HG03103 (cell line): ENCODE data around the gene OR51B5.
"Not testable (repeated sequence)": the region's sequence is repeated elsewhere in the genome, so short reads cannot be mapped to it uniquely, and the experiment has no call there.

Source experiments
- ATAC-seq: cut with Tn5 transposase; IDR thresholded peaks from one replicate; pipeline ENCODE4 v1.9.1; 2021; ENCODE audit warnings: low read depth; ENCODE audit not compliant: unreplicated experiment

OR51B5 gene

GRCh38 chr11:5337253-5337652 is 6.1 kb downstream of the OR51B5 start:
- not testable (repeated sequence) for ATAC-seq

DNA sequence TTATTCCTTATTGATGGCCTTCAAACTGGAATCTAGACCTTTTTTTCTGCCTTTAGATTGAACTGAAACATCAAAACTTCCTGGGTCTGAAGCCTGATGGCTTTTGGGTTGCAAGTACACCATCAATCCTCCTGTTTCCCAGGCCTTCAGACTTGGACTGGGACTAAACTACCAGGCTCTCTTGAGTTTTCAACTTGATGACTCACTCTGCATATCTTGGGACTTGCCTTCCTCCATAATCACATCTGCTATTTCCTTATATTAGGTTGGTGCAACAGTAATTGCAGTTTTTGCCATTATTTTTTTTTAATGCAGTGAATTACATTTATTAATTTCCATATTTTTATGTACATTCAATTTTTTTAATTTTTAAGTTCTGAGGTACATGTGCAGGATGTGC is 7.0 kb downstream of the OR51B5 start:
- ATAC-seq: no peak

DNA sequence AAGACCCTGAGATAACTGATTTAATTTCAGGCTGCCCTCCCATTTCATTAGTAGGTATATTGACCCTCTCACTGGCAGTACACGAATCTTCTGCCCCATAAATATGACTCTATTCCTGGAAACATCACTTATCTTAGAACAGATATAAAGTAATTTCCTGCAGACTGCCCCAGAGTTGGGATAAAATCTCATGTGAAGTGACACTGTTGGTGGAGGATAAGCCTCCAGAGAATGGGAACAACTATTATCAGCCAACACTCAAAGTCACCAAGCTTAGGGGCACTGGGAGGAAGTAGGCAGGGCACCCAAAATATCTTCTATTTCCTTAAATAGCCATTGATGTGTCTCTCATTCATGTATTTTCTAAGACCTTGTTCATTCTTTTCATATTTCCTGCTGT is 8.2 kb downstream of the OR51B5 start:
- no peak for ATAC-seq

DNA sequence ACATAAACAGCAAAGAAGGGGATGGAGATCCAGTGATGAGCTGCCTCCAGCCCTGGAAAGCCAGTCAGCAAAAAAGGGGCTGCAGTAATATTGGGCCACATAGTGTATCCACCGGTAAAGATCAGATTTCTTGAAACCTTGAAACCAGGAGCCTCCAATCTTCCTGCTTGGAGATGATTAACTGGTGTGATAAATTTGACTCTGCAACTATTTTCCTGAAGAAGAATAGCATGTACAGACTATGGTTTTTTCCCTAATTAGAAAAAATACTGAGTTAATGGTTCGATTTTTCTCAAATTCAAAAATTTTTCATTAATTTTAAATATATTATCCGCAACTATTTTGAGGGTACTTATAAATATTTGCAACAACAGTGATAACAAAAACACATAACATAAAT is 19.1 kb downstream of the OR51B5 start, which contains the start of gene OR51B2:
Gene OR51B2 (minus strand): TSS at position 101 of the 400 bp plus-strand sequence. CDS start 0 bp downstream, at position 101.
- no peak for ATAC-seq

DNA sequence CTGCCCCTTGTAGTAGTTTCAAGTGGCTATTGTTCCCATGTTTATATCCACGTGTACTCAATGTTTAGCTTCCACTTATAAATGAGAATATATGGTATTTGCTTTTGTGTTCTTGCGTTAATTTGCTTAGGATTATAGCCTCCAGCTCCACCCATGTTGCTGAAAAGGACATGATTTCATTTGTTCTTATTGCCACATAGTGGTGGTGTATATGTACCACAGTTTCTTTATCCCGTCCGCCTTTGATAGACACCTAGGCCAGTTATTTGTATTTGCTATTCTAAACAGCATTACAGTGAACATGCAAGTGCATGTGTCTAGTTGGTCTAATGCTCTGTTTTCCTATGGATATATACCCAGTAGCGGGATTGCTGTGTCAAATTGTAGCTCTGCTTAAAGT is 26.0 kb downstream of the OR51B5 start:
- no peak for ATAC-seq

DNA sequence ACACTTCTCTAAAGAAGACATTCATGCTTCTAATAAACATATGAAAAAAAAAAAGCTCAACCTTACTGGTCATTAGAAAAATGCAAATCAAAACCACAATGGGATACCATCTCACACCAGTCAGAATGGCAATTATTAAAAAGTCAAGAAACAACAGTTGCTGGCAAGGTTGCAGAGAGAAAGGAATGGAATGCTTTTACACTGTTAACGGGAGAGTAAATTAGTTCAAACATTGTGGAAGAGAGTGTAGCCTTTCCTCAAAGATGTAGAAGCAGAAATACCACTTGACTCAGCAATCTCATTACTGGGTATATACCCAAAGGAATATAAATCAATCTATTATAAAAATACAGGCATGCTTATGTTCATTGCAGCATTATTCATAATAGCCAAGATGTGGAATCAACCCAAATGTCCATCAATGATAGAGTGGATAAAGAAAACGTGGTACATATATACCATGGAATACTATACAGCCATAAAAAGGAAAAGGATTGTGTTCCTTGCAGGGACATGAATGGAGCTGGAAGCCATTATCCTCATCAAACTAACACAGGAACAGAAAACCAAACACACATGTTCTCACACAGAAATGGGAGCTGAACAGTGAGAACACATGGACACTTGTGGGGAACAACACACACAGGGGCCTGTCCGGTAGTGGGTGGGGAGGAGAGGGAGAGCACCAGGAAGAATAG is 29.8 kb downstream of the OR51B5 start:
- ATAC-seq: not testable (repeated sequence)

DNA sequence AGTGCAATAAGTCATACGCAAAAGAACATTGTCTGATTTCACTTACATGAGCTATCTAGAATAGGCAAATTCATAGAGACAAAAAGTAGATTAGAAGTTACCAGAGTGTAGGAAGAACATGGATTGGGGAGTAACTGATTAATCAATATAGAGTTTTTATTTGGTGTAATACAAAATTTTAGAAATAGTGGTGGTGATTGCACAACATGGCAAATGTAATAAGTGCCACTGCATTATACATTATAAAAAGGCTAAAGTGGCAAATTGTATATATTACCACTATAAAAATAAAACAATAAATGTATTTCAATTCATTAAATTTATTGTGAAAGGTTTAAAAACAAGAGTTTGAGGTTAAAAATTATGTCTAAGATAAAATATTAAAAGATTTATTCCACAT is 32.9 kb downstream of the OR51B5 start:
- ATAC-seq: no peak

DNA sequence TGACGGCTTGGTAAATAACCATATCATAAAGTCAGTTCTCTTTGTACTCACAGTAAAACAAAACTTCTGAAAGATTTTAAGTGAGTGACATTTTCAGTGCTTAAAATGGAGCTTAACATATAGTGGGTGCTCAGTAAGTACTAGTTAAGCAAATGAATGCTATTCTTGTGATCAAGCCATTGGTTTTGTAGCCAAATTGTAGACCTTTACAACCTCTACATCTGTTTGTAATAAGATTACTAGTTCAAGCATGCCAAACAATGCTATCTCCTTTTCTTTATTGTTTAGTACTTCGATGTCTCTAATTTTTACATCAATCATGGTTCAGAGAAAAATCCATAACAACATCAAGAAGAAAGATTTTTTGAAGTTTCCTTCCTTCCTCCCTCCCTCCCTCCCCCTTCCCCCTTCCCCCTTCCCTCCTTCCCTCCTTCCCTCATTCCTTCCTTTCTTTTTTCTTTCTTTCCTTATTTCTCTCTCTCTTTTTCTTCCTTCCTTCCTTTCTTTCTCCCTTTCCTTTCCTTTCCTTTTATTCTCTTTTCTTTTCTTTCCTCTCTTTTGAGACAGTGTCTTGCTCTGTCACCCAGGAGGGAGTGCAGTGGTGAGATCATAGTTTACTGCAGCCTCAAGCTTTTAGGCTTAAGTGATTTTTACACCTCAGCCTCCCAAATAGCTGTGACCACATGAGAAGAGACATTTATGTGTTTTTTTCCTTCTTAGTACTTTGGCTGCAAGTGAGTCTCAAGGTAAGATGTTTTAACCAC is 35.9 kb downstream of the OR51B5 start:
- ATAC-seq: no peak

GRCh38 chr11:5304046-5304445 is 39.3 kb downstream of the OR51B5 start:
- ATAC-seq: no peak

DNA sequence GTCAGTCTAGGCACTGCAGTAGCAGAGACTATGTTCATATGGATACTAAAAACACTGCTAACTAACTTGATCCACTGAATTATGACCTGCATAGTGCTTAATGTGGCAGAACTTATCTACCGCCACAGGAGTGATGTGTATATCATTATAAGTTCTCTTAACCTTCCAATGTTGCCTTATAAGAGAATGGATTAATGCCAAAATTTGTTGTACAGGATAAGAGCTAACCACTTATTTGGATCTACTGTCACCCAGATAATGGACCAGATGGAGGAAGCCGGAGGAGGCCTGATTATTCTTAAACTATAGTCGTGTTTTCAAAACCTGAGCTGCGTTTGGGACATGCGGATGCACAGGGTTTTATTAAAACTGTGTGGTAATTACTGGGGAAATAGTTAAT is 39.7 kb downstream of the OR51B5 start:
- no peak for ATAC-seq

- no peak for ATAC-seq
These were observed 41.5 kb downstream of the OR51B5 start, which contains the start of gene OR51B4 for GRCh38 chr11:5301846-5302245. Gene OR51B4, minus strand, starts transcription at chr11:5301946. Its CDS starts 0 bp downstream, at chr11:5301946.

DNA sequence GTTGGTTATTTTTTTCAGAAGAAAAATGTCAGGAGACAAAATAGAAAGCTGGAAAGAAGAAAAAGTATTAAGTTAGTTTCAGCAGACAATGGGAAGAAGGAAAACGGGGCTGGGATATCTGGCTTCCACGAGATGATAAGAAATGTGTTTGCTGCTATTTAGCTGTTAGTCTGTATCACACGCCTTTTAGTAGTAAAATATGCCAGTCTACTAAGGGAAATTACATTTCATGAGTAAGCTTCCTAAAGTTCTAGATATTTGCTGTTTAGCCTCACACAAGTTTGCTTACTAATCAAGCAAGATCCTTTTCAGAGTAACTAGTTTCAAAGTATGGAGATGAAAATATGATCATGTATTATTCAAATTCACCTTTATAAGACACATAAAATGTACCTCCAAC is 43.1 kb downstream of the OR51B5 start:
- ATAC-seq: no peak

GRCh38 chr11:5298451-5298850 is 44.9 kb downstream of the OR51B5 start:
- no peak for ATAC-seq

GRCh38 chr11:5297721-5298323 is 45.5 kb downstream of the OR51B5 start:
- no peak for ATAC-seq

DNA sequence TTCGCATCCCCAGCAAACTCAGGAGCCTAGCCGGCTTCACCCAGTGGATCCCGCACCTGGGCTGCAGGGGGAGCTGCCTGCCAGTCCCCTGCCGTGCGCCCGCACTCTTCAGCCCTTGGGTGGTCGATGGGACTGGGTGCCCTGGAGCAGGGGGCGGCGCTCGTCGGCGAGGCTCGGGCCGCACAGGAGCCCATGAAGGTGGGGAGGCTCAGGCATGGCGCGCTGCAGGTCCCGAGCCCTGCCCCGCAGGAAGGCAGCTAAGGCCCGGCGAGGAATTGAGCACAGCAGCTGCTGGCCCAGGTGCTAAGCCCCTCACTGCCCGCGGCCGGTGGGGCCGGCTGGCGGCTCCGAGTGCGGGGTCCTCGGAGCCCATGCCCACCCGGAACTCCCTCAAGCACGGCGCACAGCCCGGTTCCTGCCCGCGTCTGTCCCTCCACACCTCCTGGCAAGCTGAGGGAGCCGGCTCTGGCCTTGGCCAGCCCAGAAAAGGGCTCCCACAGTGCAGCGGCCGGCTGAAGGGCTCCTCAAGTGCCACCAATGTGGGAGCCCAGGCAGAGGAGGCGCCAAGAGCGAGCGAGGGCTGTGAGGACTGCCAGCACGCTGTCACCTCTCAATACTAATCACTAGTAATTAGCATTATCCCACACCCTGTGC is 48.9 kb downstream of the OR51B5 start:
- not testable (repeated sequence) for ATAC-seq

GRCh38 chr11:5293028-5293427 is 50.3 kb downstream of the OR51B5 start:
- no peak for ATAC-seq
